Neural cell (in vitro differentiated cells): ENCODE results near the gene PRRG4. TPM values are rescaled to one million over a fixed set of nuclear protein-coding genes. Genes with fewer than 3 reads are reported as not detected.

Experiments used
- H2AFZ ChIP-seq: fragments of 200-600, 300-800 bp; sonication (generic), shearing (Covaris generic); 2 replicates; pipeline ENCODE4 v1.6.0; 2014; ENCODE audit warnings: low read depth, mild to moderate bottlenecking, antibody characterized with exemption, low read length, moderate library complexity
- H3F3A ChIP-seq: fragments of 200-600 bp; shearing (Covaris generic); 2 replicates; pipeline ENCODE4 v1.6.1; 2016; ENCODE audit warnings: mild to moderate bottlenecking, moderate library complexity, mixed read lengths, antibody characterized with exemption, low read length; ENCODE audit not compliant: insufficient read depth, poor library complexity, severe bottlenecking
- H3K27ac ChIP-seq: fragments of 200-600, 300-800 bp; sonication (generic), shearing (Covaris generic); 2 replicates; pipeline ENCODE4 v1.5.1; 2014; ENCODE audit warnings: mild to moderate bottlenecking, low read length, moderate library complexity
- H3K27me3 ChIP-seq: fragments of 300-800, 200-600 bp; sonication (generic), shearing (Covaris generic); 2 replicates; pipeline ENCODE4 v1.6.0; 2014; ENCODE audit warnings: mild to moderate bottlenecking, low read depth, low read length, moderate library complexity; ENCODE audit not compliant: insufficient read depth
- H3K36me3 ChIP-seq: fragments of 300-800, 200-600 bp; sonication (generic), shearing (Covaris generic); 2 replicates; pipeline ENCODE4 v1.5.1; 2014; ENCODE audit warnings: mild to moderate bottlenecking, antibody characterized with exemption, low read length, moderate library complexity; ENCODE audit not compliant: insufficient read depth
- H3K4me2 ChIP-seq: fragments of 300-800, 200-600 bp; sonication (generic), shearing (Covaris generic); 2 replicates; pipeline ENCODE4 v1.6.0; 2014; ENCODE audit warnings: mild to moderate bottlenecking, low read length
- H3K4me3 ChIP-seq: fragments of 300-800, 200-600 bp; sonication (generic), shearing (Covaris generic); 2 replicates; pipeline ENCODE4 v1.5.1; 2014; ENCODE audit warnings: mild to moderate bottlenecking, low read length, moderate library complexity
- H3K79me2 ChIP-seq: fragments of 200-600 bp; shearing (Covaris generic); replicated peaks from 2 replicates; pipeline ENCODE4 v1.6.0; 2014; ENCODE audit warnings: mild to moderate bottlenecking, low read length, moderate library complexity; ENCODE audit not compliant: insufficient read depth
- H3K9ac ChIP-seq: fragments of 300-800, 200-600 bp; sonication (generic), shearing (Covaris generic); 2 replicates; pipeline ENCODE4 v1.6.1; 2016; ENCODE audit warnings: mild to moderate bottlenecking, low read length, mixed read lengths
- H3K9me2 ChIP-seq: fragments of 200-600 bp; shearing (Covaris generic); 2 replicates; pipeline ENCODE4 v1.6.1; 2016; ENCODE audit warnings: mild to moderate bottlenecking, low read length, mixed read lengths; ENCODE audit not compliant: insufficient read depth
- H3K9me3 ChIP-seq: fragments of 200-600, 300-800 bp; sonication (generic), shearing (Covaris generic); 2 replicates; pipeline ENCODE4 v1.6.1; 2016; ENCODE audit warnings: mild to moderate bottlenecking, mixed run types, low read length, moderate library complexity, mixed read lengths
- H4K20me1 ChIP-seq: fragments of 200-600 bp; shearing (Covaris generic); 2 replicates; pipeline ENCODE4 v1.6.1; 2016; ENCODE audit warnings: mild to moderate bottlenecking, mixed run types; ENCODE audit not compliant: insufficient read depth
- EP300 ChIP-seq: fragments of 450-650 bp; conservative IDR thresholded peaks from 2 replicates; pipeline ENCODE4 v1.6.1; 2014; ENCODE audit warnings: antibody characterized with exemption, mild to moderate bottlenecking, moderate library complexity; ENCODE audit not compliant: poor library complexity, severe bottlenecking
- EZH2 ChIP-seq: fragments of 200-600, 300-800 bp; shearing (Covaris generic), sonication (generic); IDR thresholded peaks from 2 replicates; pipeline ENCODE4 v1.6.1; 2014; ENCODE audit warnings: antibody characterized with exemption, low read length, borderline replicate concordance, mild to moderate bottlenecking; ENCODE audit not compliant: insufficient read depth, poor library complexity, severe bottlenecking
- MXI1 ChIP-seq: fragments of 450-650 bp; conservative IDR thresholded peaks from 2 replicates; pipeline ENCODE4 v1.6.1; 2014; ENCODE audit warnings: antibody characterized with exemption, mild to moderate bottlenecking; ENCODE audit not compliant: poor library complexity, severe bottlenecking
- POLR2AphosphoS5 ChIP-seq: IDR thresholded peaks from 2 replicates; pipeline ENCODE4 v1.6.1; 2012
- RAD21 ChIP-seq: fragments of 450-650 bp; conservative IDR thresholded peaks from 2 replicates; pipeline ENCODE4 v1.6.1; 2014; ENCODE audit warnings: antibody characterized with exemption, mild to moderate bottlenecking, moderate library complexity
- SMC3 ChIP-seq: fragments of 450-650 bp; conservative IDR thresholded peaks from 2 replicates; pipeline ENCODE4 v1.6.1; 2014; ENCODE audit warnings: antibody characterized with exemption, mild to moderate bottlenecking, moderate library complexity; ENCODE audit not compliant: poor library complexity
- TAF1 ChIP-seq: IDR thresholded peaks from 2 replicates; pipeline ENCODE4 v1.6.1; 2012; ENCODE audit warnings: low read depth
- polyA plus RNA-seq: library from polyadenylated mRNA; depleted of rRNA; stranded (reverse); fragments of >200 nt; gene quantifications from 2 replicates; pipeline ENCODE4 v1.2.3, GENCODE V29; 2014
- TF ChIP-seq, protein P1 (sequence below): fragments of 450-650 bp; IDR thresholded peaks from 2 replicates; pipeline ENCODE4 v1.5.1; 2014; ENCODE audit warnings: antibody characterized with exemption, mild to moderate bottlenecking, moderate library complexity; ENCODE audit not compliant: poor library complexity, severe bottlenecking
- TF ChIP-seq, protein P2 (sequence below): IDR thresholded peaks from 2 replicates; pipeline ENCODE4 v1.6.1; 2012; ENCODE audit warnings: borderline replicate concordance

PRRG4 gene
- polyA plus RNA-seq, 1 donor from 2014 or later: not detected

DNA sequence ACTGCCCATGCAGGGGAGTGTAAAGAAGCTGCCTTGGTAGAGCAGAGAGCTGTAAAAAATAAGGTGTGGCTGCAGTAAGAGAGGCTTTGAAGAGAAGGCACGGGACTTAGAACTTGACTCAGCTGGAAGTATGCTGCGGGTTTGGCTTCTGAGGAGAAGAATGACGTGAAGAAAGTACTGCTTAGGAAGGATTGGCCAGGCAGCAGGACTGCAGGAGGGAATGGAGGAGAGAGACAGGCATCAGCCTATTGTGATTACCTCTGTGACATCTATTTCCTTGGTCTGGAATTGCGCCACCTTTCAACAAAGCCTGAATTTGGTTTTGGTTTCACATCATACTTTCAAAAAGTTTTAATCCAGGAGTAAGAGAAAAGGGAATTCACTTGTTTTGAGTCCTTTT lies 22.5 kb downstream of the PRRG4 start:
- Histone ChIP-seq H3K9me2 (no peaks in the 10 kb centered on the region), H3K79me2 (no peaks in the 10 kb centered on the region), H3K9me3 (no peaks in the 10 kb centered on the region), H3K27ac (no peak overlapping the region), H3K36me3 (no peaks in the 10 kb centered on the region), H3K27me3 (no peaks in the 10 kb centered on the region), H3K4me3 (no peak overlapping the region), H4K20me1 (no peaks in the 10 kb centered on the region), H3K4me2 (no peak overlapping the region), H3F3A (no peaks in the 10 kb centered on the region), H2AFZ (no peak overlapping the region), H3K9ac (no peak overlapping the region)
- TF ChIP-seq EZH2 (no peak), MXI1 (no peak), RAD21 (no peak), POLR2AphosphoS5 (no peak), EP300 (no peak), SMC3 (no peak), TAF1 (no peak)
- TF ChIP-seq, protein P1, sequence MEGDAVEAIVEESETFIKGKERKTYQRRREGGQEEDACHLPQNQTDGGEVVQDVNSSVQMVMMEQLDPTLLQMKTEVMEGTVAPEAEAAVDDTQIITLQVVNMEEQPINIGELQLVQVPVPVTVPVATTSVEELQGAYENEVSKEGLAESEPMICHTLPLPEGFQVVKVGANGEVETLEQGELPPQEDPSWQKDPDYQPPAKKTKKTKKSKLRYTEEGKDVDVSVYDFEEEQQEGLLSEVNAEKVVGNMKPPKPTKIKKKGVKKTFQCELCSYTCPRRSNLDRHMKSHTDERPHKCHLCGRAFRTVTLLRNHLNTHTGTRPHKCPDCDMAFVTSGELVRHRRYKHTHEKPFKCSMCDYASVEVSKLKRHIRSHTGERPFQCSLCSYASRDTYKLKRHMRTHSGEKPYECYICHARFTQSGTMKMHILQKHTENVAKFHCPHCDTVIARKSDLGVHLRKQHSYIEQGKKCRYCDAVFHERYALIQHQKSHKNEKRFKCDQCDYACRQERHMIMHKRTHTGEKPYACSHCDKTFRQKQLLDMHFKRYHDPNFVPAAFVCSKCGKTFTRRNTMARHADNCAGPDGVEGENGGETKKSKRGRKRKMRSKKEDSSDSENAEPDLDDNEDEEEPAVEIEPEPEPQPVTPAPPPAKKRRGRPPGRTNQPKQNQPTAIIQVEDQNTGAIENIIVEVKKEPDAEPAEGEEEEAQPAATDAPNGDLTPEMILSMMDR: no peak
- TF ChIP-seq, protein P2, sequence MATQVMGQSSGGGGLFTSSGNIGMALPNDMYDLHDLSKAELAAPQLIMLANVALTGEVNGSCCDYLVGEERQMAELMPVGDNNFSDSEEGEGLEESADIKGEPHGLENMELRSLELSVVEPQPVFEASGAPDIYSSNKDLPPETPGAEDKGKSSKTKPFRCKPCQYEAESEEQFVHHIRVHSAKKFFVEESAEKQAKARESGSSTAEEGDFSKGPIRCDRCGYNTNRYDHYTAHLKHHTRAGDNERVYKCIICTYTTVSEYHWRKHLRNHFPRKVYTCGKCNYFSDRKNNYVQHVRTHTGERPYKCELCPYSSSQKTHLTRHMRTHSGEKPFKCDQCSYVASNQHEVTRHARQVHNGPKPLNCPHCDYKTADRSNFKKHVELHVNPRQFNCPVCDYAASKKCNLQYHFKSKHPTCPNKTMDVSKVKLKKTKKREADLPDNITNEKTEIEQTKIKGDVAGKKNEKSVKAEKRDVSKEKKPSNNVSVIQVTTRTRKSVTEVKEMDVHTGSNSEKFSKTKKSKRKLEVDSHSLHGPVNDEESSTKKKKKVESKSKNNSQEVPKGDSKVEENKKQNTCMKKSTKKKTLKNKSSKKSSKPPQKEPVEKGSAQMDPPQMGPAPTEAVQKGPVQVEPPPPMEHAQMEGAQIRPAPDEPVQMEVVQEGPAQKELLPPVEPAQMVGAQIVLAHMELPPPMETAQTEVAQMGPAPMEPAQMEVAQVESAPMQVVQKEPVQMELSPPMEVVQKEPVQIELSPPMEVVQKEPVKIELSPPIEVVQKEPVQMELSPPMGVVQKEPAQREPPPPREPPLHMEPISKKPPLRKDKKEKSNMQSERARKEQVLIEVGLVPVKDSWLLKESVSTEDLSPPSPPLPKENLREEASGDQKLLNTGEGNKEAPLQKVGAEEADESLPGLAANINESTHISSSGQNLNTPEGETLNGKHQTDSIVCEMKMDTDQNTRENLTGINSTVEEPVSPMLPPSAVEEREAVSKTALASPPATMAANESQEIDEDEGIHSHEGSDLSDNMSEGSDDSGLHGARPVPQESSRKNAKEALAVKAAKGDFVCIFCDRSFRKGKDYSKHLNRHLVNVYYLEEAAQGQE: no peak

DNA sequence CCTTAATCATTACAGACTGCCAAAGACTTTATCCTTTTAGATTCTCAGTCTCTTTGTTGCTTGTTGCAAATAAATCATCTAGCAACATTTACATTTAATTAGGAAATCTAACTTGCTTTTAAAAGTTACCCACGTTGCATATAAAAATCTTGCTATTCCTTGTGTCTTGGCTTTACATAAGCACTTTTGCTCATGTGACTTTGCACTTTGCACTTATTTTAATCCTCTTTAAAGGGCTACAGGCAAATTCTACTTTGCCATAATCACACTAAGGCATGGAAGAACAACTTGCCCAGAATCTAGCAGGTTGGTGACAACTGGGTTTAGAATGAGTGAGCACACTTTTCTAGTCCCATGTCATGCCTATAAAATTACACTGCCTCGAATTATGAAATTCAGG lies 25.9 kb downstream of the PRRG4 start:
- TF ChIP-seq, protein P2: no peak
- Histone ChIP-seq H3K36me3 (no peaks in the 10 kb centered on the region), H3K9me3 (no peaks in the 10 kb centered on the region), H3K27ac (no peak overlapping the region), H2AFZ (no peak overlapping the region), H3K79me2 (no peaks in the 10 kb centered on the region), H3F3A (no peaks in the 10 kb centered on the region), H4K20me1 (no peaks in the 10 kb centered on the region), H3K4me2 (no peak overlapping the region), H3K4me3 (no peak overlapping the region), H3K9ac (no peak overlapping the region), H3K27me3 (no peaks in the 10 kb centered on the region), H3K9me2 (no peaks in the 10 kb centered on the region)
